Parathyroid adenoma (tissue), 2 donors: ENCODE results near the gene MMS22L.

Experiments used
- H2AFZ ChIP-seq: fragments of 300-600 bp; sonication (generic); one replicate; pipeline ENCODE4 v1.7.0; 2017; ENCODE audit warnings: antibody characterized with exemption, mild to moderate bottlenecking
- H3K27ac ChIP-seq: fragments of 300-600 bp; sonication (generic); one replicate; pipeline ENCODE4 v1.7.0; 2017
- H3K27me3 ChIP-seq: fragments of 300-600 bp; sonication (generic); one replicate; pipeline ENCODE4 v1.7.0; 2017; ENCODE audit warnings: low read length; ENCODE audit not compliant: control insufficient read depth, insufficient read depth
- H3K36me3 ChIP-seq: fragments of 300-600 bp; sonication (generic); one replicate; pipeline ENCODE4 v1.7.0; 2017; ENCODE audit warnings: low read length; ENCODE audit not compliant: control insufficient read depth, insufficient read depth
- H3K4me1 ChIP-seq: fragments of 300-600 bp; sonication (generic); one replicate; pipeline ENCODE4 v1.7.0; 2017; ENCODE audit warnings: control low read depth
- H3K4me2 ChIP-seq: fragments of 300-600 bp; sonication (generic); one replicate; pipeline ENCODE4 v1.7.0; 2017; ENCODE audit warnings: low read length
- H3K4me3 ChIP-seq: fragments of 300-600 bp; sonication (generic); one replicate; pipeline ENCODE4 v1.7.0; 2017; ENCODE audit warnings: low read depth, low read length
- H3K79me2 ChIP-seq: fragments of 300-600 bp; sonication (generic); one replicate; pipeline ENCODE4 v1.7.0; 2017; ENCODE audit warnings: control low read depth
- H3K9ac ChIP-seq: fragments of 300-600 bp; sonication (generic); one replicate; pipeline ENCODE4 v1.7.0; 2017; ENCODE audit warnings: mild to moderate bottlenecking
- H3K9me3 ChIP-seq: fragments of 300-600 bp; sonication (generic); one replicate; pipeline ENCODE4 v1.7.0; 2017; ENCODE audit warnings: low read length; ENCODE audit not compliant: control insufficient read depth
- CTCF ChIP-seq: fragments of 300-600 bp; sonication (generic); IDR thresholded peaks from one replicate; pipeline ENCODE4 v1.7.0; 2017; ENCODE audit warnings: antibody characterized with exemption, mild to moderate bottlenecking
- donor health status: primary hyperparathyroidism.

MMS22L gene

GRCh38 chr6:97288188-97288587, 5.2 kb upstream of the MMS22L start:
- no peaks in the 10 kb centered on the region for H3K4me1 ChIP-seq

GRCh38 chr6:97282238-97282725, 734 bp downstream of the MMS22L start:
- no peak overlapping the region for H3K9ac ChIP-seq
- H3K27ac ChIP-seq = peak overlapping the region; percentile 24
- no peak for TF ChIP-seq CTCF

More at GRCh38 chr6:97288188-97288587, 5.2 kb upstream of the MMS22L start:
- Histone ChIP-seq H3K27ac (no peak overlapping the region), H3K9me3 (no peaks in the 10 kb centered on the region), H3K79me2 (no peaks in the 10 kb centered on the region), H3K9ac (no peak overlapping the region), H3K4me3 (no peak overlapping the region), H3K36me3 (no peaks in the 10 kb centered on the region), H3K4me2 (no peak overlapping the region), H3K27me3 (no peaks in the 10 kb centered on the region), H2AFZ (no peak overlapping the region)
- no peak for TF ChIP-seq CTCF

GRCh38 chr6:97280766-97281165, 2.2 kb downstream of the MMS22L start:
- Histone ChIP-seq H3K9ac (no peak overlapping the region), H3K36me3 (no peaks in the 10 kb centered on the region), H3K27me3 (no peaks in the 10 kb centered on the region), H3K9me3 (no peaks in the 10 kb centered on the region), H3K4me2 (no peak overlapping the region), H3K4me3 (no peak overlapping the region), H3K79me2 (no peaks in the 10 kb centered on the region), H3K27ac (no peak overlapping the region), H3K4me1 (no peaks in the 10 kb centered on the region), H2AFZ (no peak overlapping the region)
- no peak for TF ChIP-seq CTCF

More at GRCh38 chr6:97282238-97282725, 734 bp downstream of the MMS22L start:
- Histone ChIP-seq H3K27me3 (no peaks in the 10 kb centered on the region), H3K36me3 (no peaks in the 10 kb centered on the region), H2AFZ (peak overlapping the region; percentile 95), H3K4me3 (peak overlapping the region; percentile 87), H3K4me1 (no peaks in the 10 kb centered on the region), H3K9me3 (no peaks in the 10 kb centered on the region), H3K79me2 (no peaks in the 10 kb centered on the region), H3K4me2 (peak overlapping the region; percentile 87)

- no peaks in the 10 kb centered on the region for H3K36me3 ChIP-seq
- H3K4me1 ChIP-seq = no peaks in the 10 kb centered on the region
- no peak overlapping the region for H3K4me2 ChIP-seq
Measured at GRCh38 chr6:97275804-97276203, 7.2 kb downstream of the MMS22L start.

More at GRCh38 chr6:97275804-97276203, 7.2 kb downstream of the MMS22L start:
- H3K27ac ChIP-seq = no peak overlapping the region
- no peaks in the 10 kb centered on the region for H3K27me3 ChIP-seq
- H3K9me3 ChIP-seq = no peaks in the 10 kb centered on the region
- TF ChIP-seq CTCF = no peak
- H2AFZ ChIP-seq = no peak overlapping the region
- H3K4me3 ChIP-seq = no peak overlapping the region
- no peak overlapping the region for H3K9ac ChIP-seq
- H3K79me2 ChIP-seq = no peaks in the 10 kb centered on the region
